Measurements from ENCODE around the gene CTNNA3. TPM values are rescaled to one million over a fixed set of nuclear protein-coding genes. Genes with fewer than 3 reads are reported as not detected.
"Not testable (repeated sequence)": the region's sequence is repeated elsewhere in the genome, so short reads cannot be mapped to it uniquely, and the experiment has no call there.

The CTNNA3 gene
- total RNA-seq, 2 donors from 2014 or later, result 0.37 to 1.1 TPM

GRCh38 chr10:67705921-67706320 is 9.9 kb upstream of the CTNNA3 start:
- H3K4me3 ChIP-seq, result no peak overlapping the region
- TF ChIP-seq, protein P1, sequence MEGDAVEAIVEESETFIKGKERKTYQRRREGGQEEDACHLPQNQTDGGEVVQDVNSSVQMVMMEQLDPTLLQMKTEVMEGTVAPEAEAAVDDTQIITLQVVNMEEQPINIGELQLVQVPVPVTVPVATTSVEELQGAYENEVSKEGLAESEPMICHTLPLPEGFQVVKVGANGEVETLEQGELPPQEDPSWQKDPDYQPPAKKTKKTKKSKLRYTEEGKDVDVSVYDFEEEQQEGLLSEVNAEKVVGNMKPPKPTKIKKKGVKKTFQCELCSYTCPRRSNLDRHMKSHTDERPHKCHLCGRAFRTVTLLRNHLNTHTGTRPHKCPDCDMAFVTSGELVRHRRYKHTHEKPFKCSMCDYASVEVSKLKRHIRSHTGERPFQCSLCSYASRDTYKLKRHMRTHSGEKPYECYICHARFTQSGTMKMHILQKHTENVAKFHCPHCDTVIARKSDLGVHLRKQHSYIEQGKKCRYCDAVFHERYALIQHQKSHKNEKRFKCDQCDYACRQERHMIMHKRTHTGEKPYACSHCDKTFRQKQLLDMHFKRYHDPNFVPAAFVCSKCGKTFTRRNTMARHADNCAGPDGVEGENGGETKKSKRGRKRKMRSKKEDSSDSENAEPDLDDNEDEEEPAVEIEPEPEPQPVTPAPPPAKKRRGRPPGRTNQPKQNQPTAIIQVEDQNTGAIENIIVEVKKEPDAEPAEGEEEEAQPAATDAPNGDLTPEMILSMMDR (IDR thresholded peaks at IDR 0.05), result no peak
- no peak for DNase-seq
- H3K27ac ChIP-seq, result no peak overlapping the region
- H3K27me3 ChIP-seq, result no peaks in the 10 kb centered on the region
- no peaks in the 10 kb centered on the region for H3K36me3 ChIP-seq
- H3K9me3 ChIP-seq, result no peaks in the 10 kb centered on the region
- no peaks in the 10 kb centered on the region for H3K4me1 ChIP-seq
- H3K9ac ChIP-seq (ENCODE audit: low read depth in 2 of 2, low read length in 2 of 2), result no peak overlapping the region
- intact Hi-C loops (cut with DNase I), result no loop called here

GRCh38 chr10:67699613-67700270 is 3.7 kb upstream of the CTNNA3 start:
- not testable (repeated sequence) for H3K27ac ChIP-seq; H3K9me3 ChIP-seq; DNase-seq; H3K27me3 ChIP-seq; H3K9ac ChIP-seq (ENCODE audit: low read depth in 2 of 2, low read length in 2 of 2); H3K36me3 ChIP-seq; H3K4me3 ChIP-seq; H3K4me1 ChIP-seq
- intact Hi-C loops (cut with DNase I), result loop anchor here (2.0 kb wide), 1 partner anchor 79 kb away; no protein-coding TSS in a partner anchor

DNA sequence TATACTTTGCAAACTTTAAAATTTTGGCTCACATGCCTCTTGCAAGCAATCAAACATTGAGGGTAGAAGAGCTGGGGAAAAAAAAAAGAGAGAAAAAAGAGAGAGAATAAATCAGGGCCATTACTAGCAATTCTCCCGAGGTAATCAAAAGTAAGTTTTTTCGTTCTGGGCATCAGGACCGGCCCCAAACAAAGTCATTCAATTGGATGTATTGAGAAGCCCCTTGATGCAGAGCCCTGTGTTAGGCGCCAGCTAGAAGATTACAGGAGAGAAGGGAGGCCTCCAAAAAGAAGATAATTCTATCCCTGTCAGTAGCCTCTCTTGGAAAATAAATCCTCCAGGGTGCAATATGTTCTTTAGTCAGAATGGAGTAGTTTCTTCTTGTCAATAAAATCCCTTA is 2.2 kb upstream of the CTNNA3 start:
- Histone ChIP-seq H3K4me1 (no peaks in the 10 kb centered on the region), H3K9me3 (no peaks in the 10 kb centered on the region), H3K9ac (ENCODE audit: low read depth in 2 of 2, low read length in 2 of 2) (no peak overlapping the region), H3K27ac (no peak overlapping the region), H3K27me3 (no peaks in the 10 kb centered on the region), H3K4me3 (no peak overlapping the region), H3K36me3 (no peaks in the 10 kb centered on the region)
- TF ChIP-seq, protein P1 (IDR thresholded peaks at IDR 0.05), result no peak
- DNase-seq, result no peak
- intact Hi-C loops (cut with DNase I), result loop anchor here (2.0 kb wide), 1 partner anchor 81 kb away; no protein-coding TSS in a partner anchor

- no peaks in the 10 kb centered on the region for H3K4me1 ChIP-seq
- DNase-seq, result peak; percentile 19
- H3K9ac ChIP-seq (ENCODE audit: low read depth in 2 of 2, low read length in 2 of 2), result no peak overlapping the region
- no peaks in the 10 kb centered on the region for H3K27me3 ChIP-seq
- H3K27ac ChIP-seq, result no peak overlapping the region
- H3K9me3 ChIP-seq, result no peaks in the 10 kb centered on the region
- no peak overlapping the region for H3K4me3 ChIP-seq
- TF ChIP-seq, protein P1 (IDR thresholded peaks at IDR 0.05), result peak; percentile 78
- no peaks in the 10 kb centered on the region for H3K36me3 ChIP-seq
- intact Hi-C loops (cut with DNase I), result loop anchor here (2.0 kb wide), 1 partner anchor 81 kb away; no protein-coding TSS in a partner anchor
Observed at GRCh38 chr10:67697724-67698131, 1.7 kb upstream of the CTNNA3 start.

- no peaks in the 10 kb centered on the region for H3K36me3 ChIP-seq
- intact Hi-C loops (cut with DNase I), result no loop called here
- DNase-seq, result no peak
- H3K27me3 ChIP-seq, result no peaks in the 10 kb centered on the region
- no peaks in the 10 kb centered on the region for H3K9me3 ChIP-seq
- no peak overlapping the region for H3K4me3 ChIP-seq
- TF ChIP-seq, protein P1 (IDR thresholded peaks at IDR 0.05), result no peak
- no peak overlapping the region for H3K9ac ChIP-seq (ENCODE audit: low read depth in 2 of 2, low read length in 2 of 2)
- no peak overlapping the region for H3K27ac ChIP-seq
- no peaks in the 10 kb centered on the region for H3K4me1 ChIP-seq
Observed at GRCh38 chr10:67696679-67697078, 684 bp upstream of the CTNNA3 start.

DNA sequence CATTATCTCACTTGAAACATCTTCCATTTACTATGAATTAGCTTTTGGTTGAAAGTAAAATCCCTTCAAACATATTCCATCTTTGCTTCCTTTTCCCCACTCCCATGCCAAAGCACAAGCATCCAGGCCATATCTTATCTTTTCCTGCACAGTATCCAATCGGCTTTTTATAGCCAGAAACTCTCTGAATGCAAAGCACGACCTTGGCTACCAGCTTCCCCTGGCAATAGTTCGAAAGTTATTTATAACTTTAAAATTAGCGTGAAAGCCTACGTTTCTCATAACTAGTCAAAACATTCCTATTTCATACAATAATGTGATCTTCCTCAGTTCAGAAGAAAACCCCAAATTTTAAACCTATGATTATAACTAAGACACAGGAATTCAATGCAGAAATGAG is 440 bp downstream of the CTNNA3 start:
- no peak for DNase-seq
- no peaks in the 10 kb centered on the region for H3K27me3 ChIP-seq
- H3K27ac ChIP-seq, result no peak overlapping the region
- H3K4me3 ChIP-seq, result no peak overlapping the region
- H3K9ac ChIP-seq (ENCODE audit: low read depth in 2 of 2, low read length in 2 of 2), result no peak overlapping the region
- H3K36me3 ChIP-seq, result no peaks in the 10 kb centered on the region
- TF ChIP-seq, protein P1 (IDR thresholded peaks at IDR 0.05), result no peak
- intact Hi-C loops (cut with DNase I), result no loop called here
- H3K4me1 ChIP-seq, result no peaks in the 10 kb centered on the region
- H3K9me3 ChIP-seq, result no peaks in the 10 kb centered on the region

DNA sequence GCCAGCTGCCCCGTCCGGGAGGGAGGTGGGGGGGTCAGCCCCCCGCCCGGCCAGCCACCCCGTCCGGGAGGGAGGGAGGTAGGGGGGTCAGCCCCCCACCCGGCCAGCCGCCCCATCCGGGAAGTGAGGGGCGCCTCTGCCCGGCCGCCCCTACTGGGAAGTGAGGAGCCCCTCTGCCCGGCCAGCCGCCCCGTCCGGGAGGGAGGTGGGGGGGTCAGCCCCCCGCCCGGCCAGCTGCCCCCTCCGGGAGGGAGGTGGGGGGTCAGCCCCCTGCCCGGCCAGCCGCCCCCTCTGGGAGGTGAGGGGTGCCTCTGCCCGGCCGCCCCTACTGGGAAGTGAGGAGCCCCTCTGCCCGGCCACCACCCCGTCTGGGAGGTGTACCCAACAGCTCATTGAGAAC is 4.1 kb downstream of the CTNNA3 start:
- H3K4me3 ChIP-seq, result not testable (repeated sequence)

GRCh38 chr10:67690540-67690939 is 5.5 kb downstream of the CTNNA3 start:
- H3K4me3 ChIP-seq; intact Hi-C loops (cut with DNase I); H3K4me1 ChIP-seq; H3K36me3 ChIP-seq; H3K27ac ChIP-seq; H3K9me3 ChIP-seq; H3K27me3 ChIP-seq; H3K9ac ChIP-seq (ENCODE audit: low read depth in 2 of 2, low read length in 2 of 2); DNase-seq: not testable (repeated sequence)

More for the DNA sequence above, 4.1 kb downstream of the CTNNA3 start:
- H3K9me3 ChIP-seq; H3K27me3 ChIP-seq; H3K36me3 ChIP-seq; intact Hi-C loops (cut with DNase I); DNase-seq; H3K4me1 ChIP-seq; H3K27ac ChIP-seq; H3K9ac ChIP-seq (ENCODE audit: low read depth in 2 of 2, low read length in 2 of 2): not testable (repeated sequence)

DNA sequence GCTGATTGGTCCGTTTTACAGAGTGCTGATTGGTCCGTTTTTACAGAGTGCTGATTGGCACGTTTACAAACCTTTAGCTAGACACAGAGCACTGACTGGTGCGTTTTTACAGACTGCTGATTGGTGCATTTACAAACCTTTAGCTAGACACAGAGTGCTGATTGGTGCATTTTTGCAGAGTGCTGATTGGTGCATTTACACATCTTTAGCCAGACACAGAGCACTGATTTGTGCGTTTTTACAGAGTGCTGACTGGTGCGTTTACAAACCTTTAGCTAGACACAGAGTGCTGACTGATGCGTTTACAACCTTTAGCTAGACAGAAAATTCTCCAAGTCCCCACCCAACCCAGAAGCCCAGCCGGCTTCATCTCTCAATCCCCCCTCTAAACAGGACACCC is 11.9 kb downstream of the CTNNA3 start:
- H3K4me3 ChIP-seq; H3K27me3 ChIP-seq; DNase-seq; H3K36me3 ChIP-seq; H3K4me1 ChIP-seq; H3K9ac ChIP-seq (ENCODE audit: low read depth in 2 of 2, low read length in 2 of 2); H3K27ac ChIP-seq; intact Hi-C loops (cut with DNase I); H3K9me3 ChIP-seq: not testable (repeated sequence)

Data from colonic mucosa (tissue), 4 donors.